Loucy (cell line): Measurements from ENCODE around the gene CDKN2B-AS1.

Source experiments
- EZH2phosphoT487 ChIP-seq: fragments of 200-600 bp; IDR thresholded peaks from 2 replicates; pipeline ENCODE4 v1.6.1; 2018; ENCODE audit warnings: antibody characterized with exemption, mild to moderate bottlenecking, moderate library complexity, borderline replicate concordance
- TF ChIP-seq, protein P1 (sequence below): fragments of 200-600 bp; sonication (generic); conservative IDR thresholded peaks from 2 replicates; pipeline ENCODE4 v1.5.1; 2014; ENCODE audit warnings: mild to moderate bottlenecking, antibody characterized with exemption, low read length

DNA sequence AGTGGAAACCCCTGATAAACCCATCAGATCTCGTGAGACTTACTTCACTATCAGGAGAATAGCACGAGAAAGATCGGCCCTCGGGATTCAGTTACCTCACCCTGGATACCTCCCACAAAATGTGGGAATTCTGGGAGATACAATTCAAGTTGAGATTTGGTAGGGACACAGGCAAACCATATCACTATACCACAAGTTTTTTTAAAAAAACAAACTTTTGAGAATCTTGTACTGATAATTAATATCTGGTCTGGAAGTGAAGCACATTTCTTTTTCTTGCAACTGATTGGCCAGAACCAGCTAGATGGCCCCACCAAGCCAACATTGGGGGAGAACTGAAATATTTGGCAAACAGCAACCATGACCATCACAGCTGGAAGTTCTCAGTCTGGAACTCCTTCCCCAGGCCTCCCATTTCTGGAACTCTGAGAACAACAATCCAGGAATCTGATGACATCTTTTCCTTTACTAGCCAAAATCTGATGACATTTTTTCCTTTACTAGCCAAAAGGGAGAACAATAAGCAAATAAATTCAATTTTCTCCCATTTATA is 66.3 kb downstream of the CDKN2B-AS1 start:
- TF ChIP-seq, protein P1, sequence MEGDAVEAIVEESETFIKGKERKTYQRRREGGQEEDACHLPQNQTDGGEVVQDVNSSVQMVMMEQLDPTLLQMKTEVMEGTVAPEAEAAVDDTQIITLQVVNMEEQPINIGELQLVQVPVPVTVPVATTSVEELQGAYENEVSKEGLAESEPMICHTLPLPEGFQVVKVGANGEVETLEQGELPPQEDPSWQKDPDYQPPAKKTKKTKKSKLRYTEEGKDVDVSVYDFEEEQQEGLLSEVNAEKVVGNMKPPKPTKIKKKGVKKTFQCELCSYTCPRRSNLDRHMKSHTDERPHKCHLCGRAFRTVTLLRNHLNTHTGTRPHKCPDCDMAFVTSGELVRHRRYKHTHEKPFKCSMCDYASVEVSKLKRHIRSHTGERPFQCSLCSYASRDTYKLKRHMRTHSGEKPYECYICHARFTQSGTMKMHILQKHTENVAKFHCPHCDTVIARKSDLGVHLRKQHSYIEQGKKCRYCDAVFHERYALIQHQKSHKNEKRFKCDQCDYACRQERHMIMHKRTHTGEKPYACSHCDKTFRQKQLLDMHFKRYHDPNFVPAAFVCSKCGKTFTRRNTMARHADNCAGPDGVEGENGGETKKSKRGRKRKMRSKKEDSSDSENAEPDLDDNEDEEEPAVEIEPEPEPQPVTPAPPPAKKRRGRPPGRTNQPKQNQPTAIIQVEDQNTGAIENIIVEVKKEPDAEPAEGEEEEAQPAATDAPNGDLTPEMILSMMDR: no peak
- no peak for TF ChIP-seq EZH2phosphoT487
